Measurements from ENCODE around the gene C17orf67.
A peak's percentile ranks its signal among the peaks of the same experiment; 100 is the strongest.

The C17orf67 gene

DNA sequence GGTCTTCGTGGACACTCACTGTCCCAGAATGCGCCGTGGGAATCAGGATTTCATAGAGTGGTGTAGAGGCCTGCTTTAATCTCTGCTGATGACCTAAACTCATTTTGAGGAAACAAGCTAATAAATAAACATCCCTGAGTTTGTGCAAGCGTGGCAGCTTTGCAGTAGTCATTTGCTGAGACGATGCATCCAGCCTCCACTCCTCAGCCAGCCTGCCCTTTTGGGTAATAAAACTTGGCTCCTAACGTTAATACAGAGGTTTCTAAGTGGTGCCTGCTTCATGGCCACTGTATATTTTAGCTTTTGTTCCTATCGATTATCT, 1.5 kb upstream of the C17orf67 start:
- no peak for TF ChIP-seq CTCF (IDR thresholded peaks at IDR 0.05; ENCODE audit: control insufficient read depth, insufficient read depth, low read depth, low read length, missing control alignments)
- peak overlapping the region; percentile 68; the same call in 1 of the 2 replicates for H3K4me3 ChIP-seq (ENCODE audit: control insufficient read depth, low read depth, low read length)
- DNase-seq (ENCODE audit: low read depth) = no peak

- H3K4me3 ChIP-seq (ENCODE audit: control insufficient read depth, low read depth, low read length) = peak overlapping the region; percentile 68
- no peak for DNase-seq (ENCODE audit: low read depth)
- no peak for TF ChIP-seq CTCF (IDR thresholded peaks at IDR 0.05; ENCODE audit: control insufficient read depth, insufficient read depth, low read depth, low read length, missing control alignments)
These were observed 902 bp upstream of the C17orf67 start for GRCh38 chr17:56834380-56835263.

GRCh38 chr17:56833057-56833808, 487 bp downstream of the C17orf67 start:
- no peak for TF ChIP-seq CTCF (IDR thresholded peaks at IDR 0.05; ENCODE audit: control insufficient read depth, insufficient read depth, low read depth, low read length, missing control alignments)
- DNase-seq (ENCODE audit: low read depth) = peak; percentile 3
- H3K4me3 ChIP-seq (ENCODE audit: control insufficient read depth, low read depth, low read length) = peak overlapping the region; percentile 60

- no peak for TF ChIP-seq CTCF (IDR thresholded peaks at IDR 0.05; ENCODE audit: control insufficient read depth, insufficient read depth, low read depth, low read length, missing control alignments)
- no peak for DNase-seq (ENCODE audit: low read depth)
- H3K4me3 ChIP-seq (ENCODE audit: control insufficient read depth, low read depth, low read length) = no peak overlapping the region; the same call in 1 of the 2 replicates
These were observed 1.3 kb downstream of the C17orf67 start for GRCh38 chr17:56832446-56832845.

- TF ChIP-seq CTCF (IDR thresholded peaks at IDR 0.05; ENCODE audit: control insufficient read depth, insufficient read depth, low read depth, low read length, missing control alignments) = no peak
- no peak for DNase-seq (ENCODE audit: low read depth)
- no peak overlapping the region for H3K4me3 ChIP-seq (ENCODE audit: control insufficient read depth, low read depth, low read length)
These were observed 2.2 kb downstream of the C17orf67 start for GRCh38 chr17:56831369-56832095.

DNA sequence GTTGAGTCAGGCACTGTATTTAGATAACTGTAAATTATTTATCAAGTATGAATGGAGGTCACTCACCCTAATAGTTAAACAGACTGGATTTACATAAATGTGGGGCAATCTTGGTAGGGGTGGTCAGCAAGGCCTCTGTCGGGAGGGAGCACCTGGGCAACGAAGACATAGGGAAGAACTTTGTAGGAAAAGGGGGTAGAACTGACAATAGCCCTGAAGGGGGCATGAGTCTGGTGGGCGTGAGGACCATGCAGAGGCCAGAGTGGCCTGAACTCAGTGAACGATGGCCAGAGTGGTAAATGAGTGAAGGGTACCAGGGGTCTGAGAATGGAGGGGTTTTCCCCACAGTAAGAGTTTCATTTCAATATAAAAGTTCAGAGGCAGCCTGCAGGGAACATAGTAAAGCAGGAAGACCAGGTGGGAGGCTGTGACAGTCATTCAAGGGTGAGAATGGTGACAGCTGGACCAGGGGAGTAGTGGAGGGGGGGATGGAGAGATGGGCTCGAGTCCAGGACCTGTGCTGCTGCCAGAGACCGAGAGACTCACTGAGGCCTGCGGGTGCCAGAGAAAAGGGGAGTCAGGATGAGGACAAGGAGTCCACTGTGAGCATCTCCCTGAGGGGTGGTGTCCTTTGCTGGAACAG, 2.9 kb downstream of the C17orf67 start:
- no peak overlapping the region for H3K4me3 ChIP-seq (ENCODE audit: control insufficient read depth, low read depth, low read length)
- TF ChIP-seq CTCF (IDR thresholded peaks at IDR 0.05; ENCODE audit: control insufficient read depth, insufficient read depth, low read depth, low read length, missing control alignments) = no peak
- no peak for DNase-seq (ENCODE audit: low read depth)

Measured in AG09309 (cell line).